Cardiac muscle cell (in vitro differentiated cells and primary cell): ENCODE measurements around the gene EDIL3. TPM values are rescaled to one million over a fixed set of nuclear protein-coding genes. Genes with fewer than 3 reads are reported as not detected.

Source experiments
- DNase-seq, 2 donors: peaks; one replicate each; pipeline versions ENCODE4 v3.0.0 to v3.0.0-alpha.2; 2010 to 2017; ENCODE audit warnings: low read depth in 1 of 2, low spot score in 1 of 2
- H3K27ac ChIP-seq: fragments of 200-600 bp; sonication (generic); 2 replicates; pipeline ENCODE4 v1.5.1; 2016
- H3K27me3 ChIP-seq: fragments of 200-600 bp; sonication (generic); 2 replicates; pipeline ENCODE4 v1.6.0; 2016; ENCODE audit warnings: control low read depth
- H3K36me3 ChIP-seq: fragments of 200-600 bp; sonication (generic); 2 replicates; pipeline ENCODE4 v1.5.1; 2016; ENCODE audit warnings: control low read depth
- H3K4me1 ChIP-seq: fragments of 200-600 bp; sonication (generic); 2 replicates; pipeline ENCODE4 v1.8.1; 2017; ENCODE audit warnings: low read depth, mild to moderate bottlenecking, mixed run types
- H3K4me3 ChIP-seq: fragments of 200-600 bp; sonication (generic); 2 replicates; pipeline ENCODE4 v1.5.1; 2016; ENCODE audit warnings: mild to moderate bottlenecking
- H3K9me3 ChIP-seq: fragments of 200-600 bp; sonication (generic); 2 replicates; pipeline ENCODE4 v1.5.1; 2017; ENCODE audit warnings: low read depth, mild to moderate bottlenecking, control low read depth
- polyA plus RNA-seq: library from polyadenylated mRNA; unstranded; fragments of >200 nt; fragmentation: Nextera tagmentation; extraction: Ambion mirVana; gene quantifications from 2 replicates; pipeline ENCODE4 v1.2.1, GENCODE V29; 2016
- total RNA-seq: library from RNA; depleted of rRNA; stranded (reverse); fragments of >200 nt; gene quantifications from 2 replicates; pipeline ENCODE4 v1.2.3, GENCODE V29; 2016
- TF ChIP-seq, protein P1 (sequence below): IDR thresholded peaks from 2 replicates; pipeline ENCODE4 v1.5.1; 2012; ENCODE audit warnings: low read depth, mild to moderate bottlenecking, low read length

The EDIL3 gene
- total and polyA plus RNA-seq, 2 experiments from 2014 or later = 7.2 to 7.7 TPM

DNA sequence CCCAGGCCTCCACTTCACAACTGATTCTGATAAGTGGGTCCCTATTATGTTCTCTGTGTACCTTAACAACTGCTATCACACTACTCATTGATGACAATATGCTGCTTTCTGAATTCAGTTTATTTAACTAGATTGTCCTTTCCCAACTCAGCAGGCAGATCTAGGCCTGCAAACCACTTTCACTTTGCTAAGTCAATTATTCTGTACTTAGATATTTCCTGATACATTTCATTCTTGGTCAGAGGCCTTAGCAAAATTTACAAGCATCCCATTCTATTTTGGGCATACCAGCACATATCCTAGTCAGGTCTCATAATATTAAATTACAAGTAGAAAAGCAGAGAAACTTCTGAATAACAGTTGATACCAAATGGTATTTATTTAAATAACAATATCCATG is 428.3 kb downstream of the EDIL3 start:
- DNase-seq = no peak
- H3K27ac ChIP-seq = no peak overlapping the region
- H3K27me3 ChIP-seq = no peaks in the 10 kb centered on the region
- no peaks in the 10 kb centered on the region for H3K36me3 ChIP-seq
- no peaks in the 10 kb centered on the region for H3K9me3 ChIP-seq
- H3K4me3 ChIP-seq = no peak overlapping the region
- no peaks in the 10 kb centered on the region for H3K4me1 ChIP-seq
- TF ChIP-seq, protein P1, sequence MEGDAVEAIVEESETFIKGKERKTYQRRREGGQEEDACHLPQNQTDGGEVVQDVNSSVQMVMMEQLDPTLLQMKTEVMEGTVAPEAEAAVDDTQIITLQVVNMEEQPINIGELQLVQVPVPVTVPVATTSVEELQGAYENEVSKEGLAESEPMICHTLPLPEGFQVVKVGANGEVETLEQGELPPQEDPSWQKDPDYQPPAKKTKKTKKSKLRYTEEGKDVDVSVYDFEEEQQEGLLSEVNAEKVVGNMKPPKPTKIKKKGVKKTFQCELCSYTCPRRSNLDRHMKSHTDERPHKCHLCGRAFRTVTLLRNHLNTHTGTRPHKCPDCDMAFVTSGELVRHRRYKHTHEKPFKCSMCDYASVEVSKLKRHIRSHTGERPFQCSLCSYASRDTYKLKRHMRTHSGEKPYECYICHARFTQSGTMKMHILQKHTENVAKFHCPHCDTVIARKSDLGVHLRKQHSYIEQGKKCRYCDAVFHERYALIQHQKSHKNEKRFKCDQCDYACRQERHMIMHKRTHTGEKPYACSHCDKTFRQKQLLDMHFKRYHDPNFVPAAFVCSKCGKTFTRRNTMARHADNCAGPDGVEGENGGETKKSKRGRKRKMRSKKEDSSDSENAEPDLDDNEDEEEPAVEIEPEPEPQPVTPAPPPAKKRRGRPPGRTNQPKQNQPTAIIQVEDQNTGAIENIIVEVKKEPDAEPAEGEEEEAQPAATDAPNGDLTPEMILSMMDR = no peak

DNA sequence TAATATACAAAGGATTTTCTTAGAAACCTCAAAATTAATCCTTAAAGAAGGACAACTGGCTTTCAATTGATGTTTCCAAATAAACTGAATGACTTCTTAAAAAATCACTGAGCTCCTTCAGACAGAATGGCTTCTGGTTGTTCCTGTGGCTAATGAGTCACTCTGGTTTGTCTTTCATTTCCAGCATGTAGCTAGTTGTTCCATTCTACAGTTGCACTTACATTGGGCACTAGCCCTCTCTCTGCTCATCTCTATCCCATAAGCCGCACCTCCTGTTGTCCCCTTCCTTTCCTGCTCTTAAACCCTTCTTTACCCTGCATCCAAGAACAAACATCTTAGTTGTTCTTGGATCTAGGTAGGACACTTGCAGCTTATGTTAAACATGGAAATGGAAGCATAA is 428.8 kb downstream of the EDIL3 start:
- no peaks in the 10 kb centered on the region for H3K36me3 ChIP-seq
- DNase-seq = peak in 1 of 2 donors; percentile 36
- no peak overlapping the region for H3K4me3 ChIP-seq
- H3K27ac ChIP-seq = no peak overlapping the region
- H3K4me1 ChIP-seq = no peaks in the 10 kb centered on the region
- TF ChIP-seq, protein P1 = no peak
- no peaks in the 10 kb centered on the region for H3K27me3 ChIP-seq
- no peaks in the 10 kb centered on the region for H3K9me3 ChIP-seq

DNA sequence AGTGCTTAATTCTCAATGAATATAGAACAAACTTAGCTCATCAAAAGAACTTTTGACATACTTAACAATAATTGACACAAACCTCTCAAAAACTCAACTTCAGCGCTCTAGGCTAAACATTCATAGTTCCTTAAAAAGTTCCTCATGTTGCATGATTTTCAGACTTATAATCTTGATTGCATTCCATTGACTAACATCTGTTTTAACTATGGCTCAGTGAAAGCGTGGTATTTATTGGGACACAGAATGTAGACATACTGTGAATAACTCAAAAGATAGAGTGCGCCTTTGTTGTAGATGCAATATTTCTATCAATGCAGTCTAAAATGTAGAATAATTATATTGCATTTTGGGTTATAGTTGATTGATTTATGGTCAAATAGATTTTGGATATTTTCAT is 436.9 kb downstream of the EDIL3 start:
- Histone ChIP-seq H3K27me3 (no peaks in the 10 kb centered on the region), H3K36me3 (no peaks in the 10 kb centered on the region), H3K27ac (no peak overlapping the region), H3K4me3 (no peak overlapping the region), H3K4me1 (peaks cover 9% of the 10 kb centered on the region), H3K9me3 (no peaks in the 10 kb centered on the region)
- TF ChIP-seq, protein P1 = no peak
- no peak for DNase-seq

DNA sequence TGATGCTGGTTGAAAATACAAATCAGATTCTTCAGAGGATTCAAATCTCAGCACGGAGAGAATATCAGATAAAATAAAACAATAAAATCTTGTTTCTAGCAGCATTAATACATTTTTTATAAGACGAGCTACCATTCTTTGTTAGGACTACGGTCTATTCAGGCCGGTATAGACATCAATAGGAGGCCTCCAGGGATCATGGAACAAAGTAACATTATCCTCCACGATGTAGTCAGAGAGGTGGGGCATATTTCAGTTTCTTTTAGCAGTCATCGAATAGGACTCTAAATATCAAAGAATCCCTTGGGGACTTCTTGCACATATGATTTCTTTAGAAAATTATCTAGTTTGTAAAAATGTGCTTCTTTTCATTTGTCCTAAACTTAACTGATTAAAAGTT is 438.2 kb downstream of the EDIL3 start:
- TF ChIP-seq, protein P1 = no peak
- no peaks in the 10 kb centered on the region for H3K27me3 ChIP-seq
- no peaks in the 10 kb centered on the region for H3K36me3 ChIP-seq
- no peak overlapping the region for H3K27ac ChIP-seq
- DNase-seq = no peak
- no peak overlapping the region for H3K4me3 ChIP-seq
- peaks cover 9% of the 10 kb centered on the region for H3K4me1 ChIP-seq
- H3K9me3 ChIP-seq = no peaks in the 10 kb centered on the region

DNA sequence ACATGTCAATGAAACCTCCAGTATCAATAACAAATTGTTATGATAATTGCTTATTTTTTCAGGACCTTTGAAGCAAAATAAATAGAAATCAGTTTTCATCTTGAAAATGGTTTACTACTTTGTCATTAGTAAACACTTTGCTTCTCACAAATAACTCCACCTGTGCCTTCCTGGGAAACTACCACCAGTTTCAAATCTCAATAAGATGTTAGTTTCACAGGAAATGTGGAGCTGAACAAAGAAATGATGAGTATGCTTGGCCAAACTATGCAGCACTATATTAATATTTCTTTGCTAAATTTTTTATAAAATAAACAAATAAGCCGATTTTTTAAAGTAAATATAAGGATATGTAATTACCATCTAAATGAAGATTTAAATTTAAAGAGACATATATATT is 442.5 kb downstream of the EDIL3 start:
- Histone ChIP-seq H3K27ac (no peak overlapping the region), H3K4me3 (no peak overlapping the region), H3K9me3 (no peaks in the 10 kb centered on the region), H3K27me3 (no peaks in the 10 kb centered on the region), H3K4me1 (peaks cover 16% of the 10 kb centered on the region), H3K36me3 (no peaks in the 10 kb centered on the region)
- no peak for DNase-seq
- TF ChIP-seq, protein P1 = no peak

DNA sequence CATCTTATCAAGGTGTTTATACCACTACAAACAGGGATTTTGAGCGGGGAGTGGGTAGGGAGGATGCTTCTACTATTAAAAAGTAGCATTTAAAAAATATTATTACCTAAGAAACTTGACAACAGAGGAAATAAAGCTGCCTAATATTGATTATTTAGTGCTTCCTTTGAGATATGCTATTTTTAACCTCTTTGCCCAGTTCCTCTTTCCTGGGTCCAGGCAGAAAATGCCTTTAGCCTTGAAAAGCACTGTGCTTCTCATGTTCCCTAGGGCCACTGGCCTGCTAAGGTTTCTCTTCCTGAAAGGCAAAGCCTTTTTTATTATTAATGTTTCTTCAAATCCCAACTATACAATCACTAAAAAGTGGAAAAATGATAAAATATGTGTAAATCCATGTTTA is 446.8 kb downstream of the EDIL3 start:
- Histone ChIP-seq H3K27ac (no peak overlapping the region), H3K27me3 (no peaks in the 10 kb centered on the region), H3K9me3 (no peaks in the 10 kb centered on the region), H3K4me3 (no peak overlapping the region), H3K4me1 (peaks cover 6% of the 10 kb centered on the region), H3K36me3 (no peaks in the 10 kb centered on the region)
- TF ChIP-seq, protein P1 = no peak
- no peak for DNase-seq
